H9 (cell line): Measurements from ENCODE around the gene SCGB2B2. TPM values are rescaled to one million over a fixed set of nuclear protein-coding genes. Genes with fewer than 3 reads are reported as not detected.

Experiments used
- DNase-seq: peaks from one replicate; pipeline ENCODE4 v3.0.0-alpha.2; 2017
- H2AFZ ChIP-seq: one replicate; pipeline ENCODE4 v1.6.1; 2013; ENCODE audit warnings: mild to moderate bottlenecking, low read length, control low read depth, moderate library complexity
- H2AK5ac ChIP-seq: 2 replicates; pipeline ENCODE4 v1.6.1; 2013; ENCODE audit warnings: low read length, control low read depth, mixed read lengths; ENCODE audit not compliant: insufficient read length
- H2BK120ac ChIP-seq: one replicate; pipeline ENCODE4 v1.6.1; 2013; ENCODE audit warnings: low read depth, mild to moderate bottlenecking, low read length, control low read depth, inconsistent platforms; ENCODE audit not compliant: poor library complexity, severe bottlenecking
- H2BK12ac ChIP-seq: 2 replicates; pipeline ENCODE4 v1.6.1; 2013; ENCODE audit warnings: low read length, control low read depth, mixed read lengths, low read depth; ENCODE audit not compliant: insufficient read length
- H2BK15ac ChIP-seq: 2 replicates; pipeline ENCODE4 v1.6.1; 2013; ENCODE audit warnings: low read depth, low read length, control low read depth
- H2BK20ac ChIP-seq: one replicate; pipeline ENCODE4 v1.6.1; 2013; ENCODE audit warnings: low read depth, mild to moderate bottlenecking, low read length, control low read depth, inconsistent platforms; ENCODE audit not compliant: poor library complexity, severe bottlenecking
- H2BK5ac ChIP-seq: 2 replicates; pipeline ENCODE4 v1.6.1; 2013; ENCODE audit warnings: low read length, control low read depth, mixed read lengths; ENCODE audit not compliant: insufficient read length
- H3K14ac ChIP-seq: 2 replicates; pipeline ENCODE4 v1.6.1; 2013; ENCODE audit warnings: low read length, control low read depth; ENCODE audit not compliant: insufficient read depth
- H3K18ac ChIP-seq: 2 replicates; pipeline ENCODE4 v1.6.1; 2013; ENCODE audit warnings: low read depth, mild to moderate bottlenecking, mixed read lengths, low read length, control low read depth; ENCODE audit not compliant: insufficient read length
- H3K23ac ChIP-seq: 2 replicates; pipeline ENCODE4 v1.6.1; 2013; ENCODE audit warnings: low read length, control low read depth, mixed read lengths, low read depth; ENCODE audit not compliant: insufficient read length
- H3K23me2 ChIP-seq: 2 replicates; pipeline ENCODE4 v1.6.1; 2013; ENCODE audit warnings: low read depth, mild to moderate bottlenecking, mixed read lengths, low read length, control low read depth; ENCODE audit not compliant: insufficient read length, poor library complexity, severe bottlenecking
- H3K27ac ChIP-seq: 2 replicates; pipeline ENCODE4 v1.5.1; 2013; ENCODE audit warnings: low read length, control low read depth, mixed read lengths, low read depth; ENCODE audit not compliant: insufficient read length
- H3K27me3 ChIP-seq: 2 replicates; pipeline ENCODE4 v1.6.1; 2013; ENCODE audit warnings: low read length, control low read depth, inconsistent platforms; ENCODE audit not compliant: insufficient read depth
- H3K4ac ChIP-seq: 2 replicates; pipeline ENCODE4 v1.6.1; 2013; ENCODE audit warnings: low read depth, mild to moderate bottlenecking, control low read depth, inconsistent platforms, low read length, moderate library complexity
- H3K4me1 ChIP-seq: 2 replicates; pipeline ENCODE4 v1.6.1; 2013; ENCODE audit warnings: low read length, control low read depth, inconsistent platforms; ENCODE audit not compliant: insufficient read depth
- H3K4me2 ChIP-seq: 2 replicates; pipeline ENCODE4 v1.6.1; 2013; ENCODE audit warnings: low read length, control low read depth, mixed read lengths; ENCODE audit not compliant: insufficient read length, insufficient read depth
- H3K56ac ChIP-seq: 2 replicates; pipeline ENCODE4 v1.6.1; 2013; ENCODE audit warnings: low read depth, mild to moderate bottlenecking, mixed read lengths, low read length, control low read depth; ENCODE audit not compliant: insufficient read length
- H3K79me1 ChIP-seq: 2 replicates; pipeline ENCODE4 v1.6.1; 2013; ENCODE audit warnings: low read depth, mild to moderate bottlenecking, moderate library complexity, low read length, control low read depth, inconsistent platforms; ENCODE audit not compliant: insufficient read depth, poor library complexity, severe bottlenecking
- H3K79me2 ChIP-seq: 2 replicates; pipeline ENCODE4 v1.6.1; 2013; ENCODE audit warnings: low read length, control low read depth, inconsistent platforms; ENCODE audit not compliant: insufficient read depth
- H3K9ac ChIP-seq: 2 replicates; pipeline ENCODE4 v1.6.1; 2013; ENCODE audit warnings: low read length, control low read depth, mixed read lengths; ENCODE audit not compliant: insufficient read length; ENCODE audit errors: extremely low read depth
- H3K9me3 ChIP-seq: one replicate; pipeline ENCODE4 v1.6.1; 2013; ENCODE audit warnings: low read depth, low read length, inconsistent platforms; ENCODE audit not compliant: control insufficient read depth
- H3T11ph ChIP-seq: one replicate; pipeline ENCODE4 v1.6.1; 2013; ENCODE audit warnings: mild to moderate bottlenecking, low read length, control low read depth, inconsistent platforms
- H4K20me1 ChIP-seq: one replicate; pipeline ENCODE4 v1.6.1; 2013; ENCODE audit not compliant: control insufficient read depth, insufficient read length, insufficient read depth
- H4K5ac ChIP-seq: 2 replicates; pipeline ENCODE4 v1.6.1; 2013; ENCODE audit warnings: low read depth, mild to moderate bottlenecking, mixed read lengths, low read length, control low read depth; ENCODE audit not compliant: insufficient read length
- H4K8ac ChIP-seq: replicated peaks from 2 replicates; pipeline ENCODE4 v1.6.1; 2013; ENCODE audit warnings: low read length, control low read depth, mixed read lengths, low read depth; ENCODE audit not compliant: insufficient read length
- H4K91ac ChIP-seq: 2 replicates; pipeline ENCODE4 v1.6.1; 2013; ENCODE audit warnings: low read depth, mild to moderate bottlenecking, moderate library complexity, mixed read lengths, low read length, control low read depth; ENCODE audit not compliant: insufficient read length
- H3K27ac Mint-ChIP-seq, 3 experiments: 2 replicates in 2 of 3; 3 replicates in 1 of 3; pipeline ENCODE4 v1.8.0; 2020 to 2021; ENCODE audit warnings: mixed read lengths in 3 of 3, mild to moderate bottlenecking in 1 of 3, moderate library complexity in 1 of 3
- H3K27me3 Mint-ChIP-seq: 2 replicates; pipeline ENCODE4 v1.8.0; 2021; ENCODE audit warnings: low read depth, mild to moderate bottlenecking, moderate library complexity, mixed read lengths
- H3K36me3 Mint-ChIP-seq, 3 experiments: 2 replicates in 2 of 3; 3 replicates in 1 of 3; pipeline ENCODE4 v1.8.0; 2020 to 2021; ENCODE audit warnings: low read depth in 3 of 3, mixed read lengths in 3 of 3; ENCODE audit not compliant: insufficient read depth in 1 of 3
- H3K4me1 Mint-ChIP-seq, 2 experiments: 2 replicates each; pipeline ENCODE4 v1.8.0; 2020; ENCODE audit warnings: mixed read lengths in 2 of 2
- H3K4me3 Mint-ChIP-seq, 2 experiments: 2 replicates in 1 of 2; 3 replicates in 1 of 2; pipeline ENCODE4 v1.8.0; 2020 to 2021; ENCODE audit warnings: mild to moderate bottlenecking in 2 of 2, mixed read lengths in 2 of 2, moderate library complexity in 1 of 2
- H3K9me3 Mint-ChIP-seq, 2 experiments: 2 replicates in 1 of 2; 3 replicates in 1 of 2; pipeline ENCODE4 v1.8.0; 2020; ENCODE audit warnings: mild to moderate bottlenecking in 2 of 2, mixed read lengths in 2 of 2, moderate library complexity in 1 of 2
- WGBS: extraction: QIAGEN DNeasy Blood & Tissue Kit; methylation state at CpG from one replicate; pipeline ENCODE4 v1.1.7; 2013; ENCODE audit warnings: missing lambda C conversion rate, low lambda C conversion rate, mixed read lengths; ENCODE audit not compliant: insufficient read length; ENCODE audit errors: extremely low coverage; 5-methylcytosine and 5-hydroxymethylcytosine counted together
- total RNA-seq: library from RNA; stranded (reverse); gene quantifications from 2 replicates; pipeline ENCODE4 v1.2.1, GENCODE V29; 2021
- TF ChIP-seq, protein P1 (sequence below): fragments of 200-600 bp; sonication (generic); conservative IDR thresholded peaks from 3 replicates; pipeline ENCODE4 v1.8.0; 2021; ENCODE audit warnings: antibody characterized with exemption, mild to moderate bottlenecking

Gene SCGB2B2
- total RNA-seq, 1 experiment from 2014 or later: not detected

DNA sequence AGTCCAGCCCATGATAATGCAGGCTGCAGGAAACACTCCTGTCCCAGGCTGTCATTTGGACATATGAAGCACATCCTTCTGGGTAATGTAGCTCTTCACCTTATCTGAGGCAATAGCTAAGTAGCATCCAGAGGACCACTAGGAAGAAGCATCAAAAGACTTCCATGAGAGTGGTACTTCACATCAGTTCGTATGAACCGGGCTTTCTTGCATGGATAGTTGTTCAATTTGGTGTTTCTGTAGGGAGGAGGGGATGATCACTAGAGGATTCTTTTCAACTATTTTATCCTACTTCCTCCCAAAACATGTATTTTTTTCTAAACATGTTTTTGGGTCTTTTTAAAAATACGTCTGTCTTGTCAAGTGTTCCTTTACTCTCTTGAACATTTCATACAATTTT is 13.4 kb upstream of the SCGB2B2 start:
- Histone ChIP-seq H4K8ac (no peak overlapping the region), H3K4ac (no peak overlapping the region), H3K27me3 (no peaks in the 10 kb centered on the region), H2AK5ac (no peak overlapping the region), H3K14ac (no peak overlapping the region), H3K23me2 (no peaks in the 10 kb centered on the region), H3T11ph (no peak overlapping the region), H2AFZ (no peak overlapping the region), H4K20me1 (no peaks in the 10 kb centered on the region), H3K9me3 (peaks cover 2% of the 10 kb centered on the region), H3K4me1 (no peaks in the 10 kb centered on the region), H2BK12ac (no peak overlapping the region), H3K18ac (no peak overlapping the region), H2BK15ac (no peak overlapping the region), H3K9ac (no peak overlapping the region), H3K79me2 (no peaks in the 10 kb centered on the region), H4K5ac (no peak overlapping the region), H3K4me2 (no peak overlapping the region), H2BK120ac (no peak overlapping the region), H2BK5ac (no peak overlapping the region), H3K56ac (no peak overlapping the region), H3K23ac (no peak overlapping the region), H3K79me1 (no peaks in the 10 kb centered on the region), H3K27ac (no peak overlapping the region), H2BK20ac (no peak overlapping the region), H4K91ac (no peak overlapping the region)
- Mint-ChIP-seq H3K4me3 (no peak overlapping the region), H3K27me3 (peaks cover 34% of the 10 kb centered on the region), H3K36me3 (peaks cover 6 to 9% (median 7%) of the 10 kb centered on the region in 3 experiments; a peak in 6 of 7 replicates), H3K27ac (no peak overlapping the region), H3K9me3 (peaks cover 49 to 76% of the 10 kb centered on the region in 2 experiments), H3K4me1 (no peaks in the 10 kb centered on the region)
- DNase-seq: no peak
- TF ChIP-seq, protein P1, sequence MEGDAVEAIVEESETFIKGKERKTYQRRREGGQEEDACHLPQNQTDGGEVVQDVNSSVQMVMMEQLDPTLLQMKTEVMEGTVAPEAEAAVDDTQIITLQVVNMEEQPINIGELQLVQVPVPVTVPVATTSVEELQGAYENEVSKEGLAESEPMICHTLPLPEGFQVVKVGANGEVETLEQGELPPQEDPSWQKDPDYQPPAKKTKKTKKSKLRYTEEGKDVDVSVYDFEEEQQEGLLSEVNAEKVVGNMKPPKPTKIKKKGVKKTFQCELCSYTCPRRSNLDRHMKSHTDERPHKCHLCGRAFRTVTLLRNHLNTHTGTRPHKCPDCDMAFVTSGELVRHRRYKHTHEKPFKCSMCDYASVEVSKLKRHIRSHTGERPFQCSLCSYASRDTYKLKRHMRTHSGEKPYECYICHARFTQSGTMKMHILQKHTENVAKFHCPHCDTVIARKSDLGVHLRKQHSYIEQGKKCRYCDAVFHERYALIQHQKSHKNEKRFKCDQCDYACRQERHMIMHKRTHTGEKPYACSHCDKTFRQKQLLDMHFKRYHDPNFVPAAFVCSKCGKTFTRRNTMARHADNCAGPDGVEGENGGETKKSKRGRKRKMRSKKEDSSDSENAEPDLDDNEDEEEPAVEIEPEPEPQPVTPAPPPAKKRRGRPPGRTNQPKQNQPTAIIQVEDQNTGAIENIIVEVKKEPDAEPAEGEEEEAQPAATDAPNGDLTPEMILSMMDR: no peak
- no CpG with 5 or more reads among the region's 3 CpGs for WGBS
